Tongue (tissue), 2 donors: ENCODE results near the gene FNIP1. TPM values are rescaled to one million over a fixed set of nuclear protein-coding genes. Genes with fewer than 3 reads are reported as not detected.
"Not testable (repeated sequence)": the region's sequence is repeated elsewhere in the genome, so short reads cannot be mapped to it uniquely, and the experiment has no call there.

Source experiments
- DNase-seq: peaks from one replicate; pipeline ENCODE4 v3.0.0-alpha.2; 2015
- total RNA-seq: library from RNA; depleted of rRNA; stranded (reverse); fragments of >200 nt; gene quantifications from one replicate; pipeline ENCODE4 v1.2.3, GENCODE V29; 2014

The FNIP1 gene
- total RNA-seq = 74.8 TPM

- peak; percentile 99 for DNase-seq
Observed at GRCh38 chr5:131796793-131797693, at the start of gene FNIP1. Gene FNIP1, minus strand, starts transcription at chr5:131797017. Its CDS starts 96 bp downstream, at chr5:131796921.

GRCh38 chr5:131846536-131846935 is 49.7 kb upstream of the FNIP1 start:
- no peak for DNase-seq

GRCh38 chr5:131845828-131846227 is 49.0 kb upstream of the FNIP1 start:
- DNase-seq = no peak

GRCh38 chr5:131842971-131843370 is 46.2 kb upstream of the FNIP1 start:
- DNase-seq = not testable (repeated sequence)

- DNase-seq = not testable (repeated sequence)
Observed at GRCh38 chr5:131832702-131833101, 35.9 kb upstream of the FNIP1 start.

- DNase-seq = no peak
Observed at GRCh38 chr5:131825404-131826013, 28.7 kb upstream of the FNIP1 start.

- DNase-seq = no peak
Observed at GRCh38 chr5:131824631-131825030, 27.8 kb upstream of the FNIP1 start.

GRCh38 chr5:131821221-131821620 is 24.4 kb upstream of the FNIP1 start:
- DNase-seq = no peak

GRCh38 chr5:131818001-131818724 is 21.3 kb upstream of the FNIP1 start:
- DNase-seq = no peak

- no peak for DNase-seq
Observed at GRCh38 chr5:131814990-131815389, 18.2 kb upstream of the FNIP1 start.

- DNase-seq = no peak
Observed at GRCh38 chr5:131812371-131813160, 15.7 kb upstream of the FNIP1 start.

- DNase-seq = peak; percentile 15
Observed at GRCh38 chr5:131810510-131811249, 13.9 kb upstream of the FNIP1 start.

GRCh38 chr5:131795879-131796792 is 681 bp downstream of the FNIP1 start:
- DNase-seq = peak; percentile 75

GRCh38 chr5:131795228-131795627 is 1.6 kb downstream of the FNIP1 start:
- no peak for DNase-seq

GRCh38 chr5:131794586-131794985 is 2.2 kb downstream of the FNIP1 start:
- DNase-seq = no peak

GRCh38 chr5:131792896-131793295 is 3.9 kb downstream of the FNIP1 start:
- no peak for DNase-seq

GRCh38 chr5:131791866-131792265 is 5.0 kb downstream of the FNIP1 start:
- DNase-seq = no peak

- no peak for DNase-seq
Observed at GRCh38 chr5:131790550-131790949, 6.3 kb downstream of the FNIP1 start.

- DNase-seq = no peak
Observed at GRCh38 chr5:131789765-131790164, 7.1 kb downstream of the FNIP1 start.

GRCh38 chr5:131787736-131788135 is 9.1 kb downstream of the FNIP1 start:
- no peak for DNase-seq
